ENCODE results near the gene AMPH.

GRCh38 chr7:38625866-38626265 is 5.3 kb downstream of the AMPH start:
- no peak for TF ChIP-seq CTCF (IDR thresholded peaks at IDR 0.05)
- TF ChIP-seq POLR2AphosphoS5 (IDR thresholded peaks at IDR 0.05), result no peak

Data from upper lobe of left lung (tissue), 4 donors.